Gastroesophageal sphincter (tissue), 3 donors: Measurements from ENCODE around the gene B4GALNT1.

Experiments
- EP300 ChIP-seq: sonication (generic); formaldehyde crosslinking; IDR thresholded peaks from one replicate; pipeline ENCODE4 v1.6.1; 2017; ENCODE audit warnings: antibody characterized with exemption, mild to moderate bottlenecking
- TF ChIP-seq, protein P1 (sequence below), 4 experiments: fragments of 200-600 bp in 2 of 4; fragments of 450-650 bp in 2 of 4; sonication (generic) in 1 of 4; IDR thresholded peaks; one replicate each; pipeline ENCODE4 v1.5.1; 2017 to 2019; ENCODE audit warnings: antibody characterized with exemption in 4 of 4, mild to moderate bottlenecking in 2 of 4, moderate library complexity in 2 of 4

DNA sequence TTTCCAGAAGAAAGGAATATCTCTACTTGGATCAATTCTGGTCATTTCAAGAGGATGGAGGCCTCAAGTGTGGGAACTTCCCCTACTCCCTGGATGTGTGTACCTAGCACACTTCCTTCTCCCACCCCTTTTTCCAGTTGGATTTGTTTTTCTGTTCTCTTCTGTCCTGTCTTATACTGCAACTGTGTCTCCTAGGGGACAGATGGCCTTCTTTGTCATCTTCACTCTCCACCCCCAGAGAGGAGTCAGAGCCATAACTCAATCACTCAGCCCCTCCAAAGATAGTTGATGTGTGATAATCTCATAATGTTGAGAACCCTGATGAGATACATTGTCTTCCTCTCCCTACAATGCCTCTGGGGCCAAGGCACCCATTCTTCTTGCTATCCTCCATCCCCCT, 30.5 kb downstream of the B4GALNT1 start:
- TF ChIP-seq, protein P1, sequence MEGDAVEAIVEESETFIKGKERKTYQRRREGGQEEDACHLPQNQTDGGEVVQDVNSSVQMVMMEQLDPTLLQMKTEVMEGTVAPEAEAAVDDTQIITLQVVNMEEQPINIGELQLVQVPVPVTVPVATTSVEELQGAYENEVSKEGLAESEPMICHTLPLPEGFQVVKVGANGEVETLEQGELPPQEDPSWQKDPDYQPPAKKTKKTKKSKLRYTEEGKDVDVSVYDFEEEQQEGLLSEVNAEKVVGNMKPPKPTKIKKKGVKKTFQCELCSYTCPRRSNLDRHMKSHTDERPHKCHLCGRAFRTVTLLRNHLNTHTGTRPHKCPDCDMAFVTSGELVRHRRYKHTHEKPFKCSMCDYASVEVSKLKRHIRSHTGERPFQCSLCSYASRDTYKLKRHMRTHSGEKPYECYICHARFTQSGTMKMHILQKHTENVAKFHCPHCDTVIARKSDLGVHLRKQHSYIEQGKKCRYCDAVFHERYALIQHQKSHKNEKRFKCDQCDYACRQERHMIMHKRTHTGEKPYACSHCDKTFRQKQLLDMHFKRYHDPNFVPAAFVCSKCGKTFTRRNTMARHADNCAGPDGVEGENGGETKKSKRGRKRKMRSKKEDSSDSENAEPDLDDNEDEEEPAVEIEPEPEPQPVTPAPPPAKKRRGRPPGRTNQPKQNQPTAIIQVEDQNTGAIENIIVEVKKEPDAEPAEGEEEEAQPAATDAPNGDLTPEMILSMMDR (IDR thresholded peaks at IDR 0.05): no peak
- TF ChIP-seq EP300: no peak
